WTC11 (cell line): ENCODE measurements around the gene NAA16. TPM values are rescaled to one million over a fixed set of nuclear protein-coding genes. Genes with fewer than 3 reads are reported as not detected.

Experiments used
- ATAC-seq: fragments of 200-7000 bp; cut with Tn5 transposase; 2 replicates; pipeline ENCODE4 v1.10.0; 2021; ENCODE audit warnings: mild to moderate bottlenecking, moderate library complexity
- CTCF ChIA-PET: fragments of 300-600 bp; sonication (Branson Sonifier 250); formaldehyde crosslinking; loops from one replicate; lab custom pipeline; 2021; ENCODE audit warnings: antibody characterized with exemption; lab: Charles Lee
- POLR2A ChIA-PET: fragments of 350-600 bp; sonication (Branson Sonifier 250); formaldehyde crosslinking; loops from one replicate; lab custom pipeline; 2021; ENCODE audit warnings: antibody characterized with exemption; lab: Charles Lee
- DNase-seq: peaks from one replicate; pipeline ENCODE4 v3.0.0; 2021; ENCODE audit warnings: low spot score
- H3K27ac Mint-ChIP-seq: 2 replicates; pipeline ENCODE4 v1.8.0; 2021; ENCODE audit warnings: mixed read lengths
- H3K27me3 Mint-ChIP-seq: 2 replicates; pipeline ENCODE4 v1.8.0; 2021; ENCODE audit warnings: low read depth, mild to moderate bottlenecking, moderate library complexity, mixed read lengths
- H3K36me3 Mint-ChIP-seq: 2 replicates; pipeline ENCODE4 v1.8.0; 2021; ENCODE audit warnings: mixed read lengths
- H3K4me1 Mint-ChIP-seq: 2 replicates; pipeline ENCODE4 v1.8.0; 2022; ENCODE audit warnings: mixed read lengths
- H3K4me3 Mint-ChIP-seq: 2 replicates; pipeline ENCODE4 v1.8.0; 2021; ENCODE audit warnings: mild to moderate bottlenecking, moderate library complexity, mixed read lengths
- H3K9me3 Mint-ChIP-seq: 2 replicates; pipeline ENCODE4 v1.8.0; 2021; ENCODE audit warnings: mixed read lengths
- E2F1 ChIP-seq: sonication (generic); formaldehyde crosslinking; IDR thresholded peaks from 2 replicates; pipeline ENCODE4 v1.8.0; 2022; ENCODE audit warnings: mild to moderate bottlenecking, missing genetic modification reagents
- ELF4 ChIP-seq: sonication (generic); formaldehyde crosslinking; IDR thresholded peaks from 2 replicates; pipeline ENCODE4 v1.8.1; 2022; ENCODE audit warnings: low read depth, mild to moderate bottlenecking, moderate library complexity, missing genetic modification reagents
- EMX1 ChIP-seq: fragments of 250-450 bp; sonication (Bioruptor Pico); IDR thresholded peaks from 2 replicates; pipeline ENCODE4 v1.8.0; 2021; ENCODE audit warnings: mild to moderate bottlenecking
- FOXK1 ChIP-seq: sonication (generic); formaldehyde crosslinking; IDR thresholded peaks from 2 replicates; pipeline ENCODE4 v1.8.0; 2022; ENCODE audit warnings: mild to moderate bottlenecking, moderate library complexity, missing genetic modification reagents
- GABPB1 ChIP-seq: sonication (generic); formaldehyde crosslinking; IDR thresholded peaks from 2 replicates; pipeline ENCODE4 v1.8.1; 2023; ENCODE audit warnings: mild to moderate bottlenecking, missing genetic modification reagents
- IRF2 ChIP-seq: sonication (generic); formaldehyde crosslinking; IDR thresholded peaks from 2 replicates; pipeline ENCODE4 v1.8.0; 2022; ENCODE audit warnings: low read depth, missing genetic modification reagents, borderline replicate concordance
- MLX ChIP-seq: sonication (generic); formaldehyde crosslinking; IDR thresholded peaks from 2 replicates; pipeline ENCODE4 v1.8.1; 2023; ENCODE audit warnings: mild to moderate bottlenecking, missing genetic modification reagents, moderate library complexity
- NFATC4 ChIP-seq: fragments of 250-450 bp; sonication (Bioruptor Pico); IDR thresholded peaks from 2 replicates; pipeline ENCODE4 v1.9.0; 2021; ENCODE audit warnings: mild to moderate bottlenecking
- NFE2L1 ChIP-seq: sonication (generic); formaldehyde crosslinking; IDR thresholded peaks from 2 replicates; pipeline ENCODE4 v1.8.1; 2023; ENCODE audit warnings: missing genetic modification reagents
- PRRX2 ChIP-seq: fragments of 250-450 bp; sonication (Bioruptor Pico); IDR thresholded peaks from 2 replicates; pipeline ENCODE4 v1.8.0; 2021; ENCODE audit warnings: mild to moderate bottlenecking
- SMAD3 ChIP-seq: sonication (generic); formaldehyde crosslinking; IDR thresholded peaks from 2 replicates; pipeline ENCODE4 v1.8.0; 2022; ENCODE audit warnings: missing genetic modification reagents, mild to moderate bottlenecking, borderline replicate concordance
- SOX15 ChIP-seq: fragments of 250-450 bp; sonication (Bioruptor Pico); IDR thresholded peaks from 2 replicates; pipeline ENCODE4 v1.9.0; 2021; ENCODE audit warnings: mild to moderate bottlenecking
- TEAD4 ChIP-seq: sonication (generic); formaldehyde crosslinking; IDR thresholded peaks from 2 replicates; pipeline ENCODE4 v1.8.0; 2022; ENCODE audit warnings: mild to moderate bottlenecking, missing genetic modification reagents
- ZMAT4 ChIP-seq: fragments of 250-450 bp; sonication (Bioruptor Pico); IDR thresholded peaks from 2 replicates; pipeline ENCODE4 v1.9.0; 2021; ENCODE audit warnings: mild to moderate bottlenecking
- ZNF138 ChIP-seq: sonication (generic); formaldehyde crosslinking; conservative IDR thresholded peaks from 2 replicates; pipeline ENCODE4 v1.8.1; 2022; ENCODE audit warnings: mild to moderate bottlenecking, moderate library complexity, missing genetic modification reagents
- ZNF219 ChIP-seq: sonication (generic); formaldehyde crosslinking; IDR thresholded peaks from 2 replicates; pipeline ENCODE4 v1.8.0; 2023; ENCODE audit warnings: missing genetic modification reagents, mild to moderate bottlenecking, borderline replicate concordance
- ZNF263 ChIP-seq: sonication (generic); formaldehyde crosslinking; IDR thresholded peaks from 2 replicates; pipeline ENCODE4 v1.8.1; 2022; ENCODE audit warnings: low read depth, mild to moderate bottlenecking, moderate library complexity, missing genetic modification reagents
- ZNF317 ChIP-seq: sonication (generic); formaldehyde crosslinking; IDR thresholded peaks from 2 replicates; pipeline ENCODE4 v1.8.1; 2023; ENCODE audit warnings: low read depth, mild to moderate bottlenecking, moderate library complexity, missing genetic modification reagents, borderline replicate concordance
- ZNF512 ChIP-seq: sonication (generic); formaldehyde crosslinking; IDR thresholded peaks from 2 replicates; pipeline ENCODE4 v1.8.1; 2022; ENCODE audit warnings: missing genetic modification reagents, borderline replicate concordance
- ZNF532 ChIP-seq: fragments of 250-450 bp; sonication (Bioruptor Pico); IDR thresholded peaks from 2 replicates; pipeline ENCODE4 v1.9.0; 2021; ENCODE audit warnings: mild to moderate bottlenecking, borderline replicate concordance
- ZNF671 ChIP-seq: fragments of 250-450 bp; sonication (Bioruptor Pico); IDR thresholded peaks from 2 replicates; pipeline ENCODE4 v1.8.0; 2021; ENCODE audit warnings: mild to moderate bottlenecking
- ZSCAN18 ChIP-seq: fragments of 250-450 bp; sonication (Bioruptor Pico); IDR thresholded peaks from 2 replicates; pipeline ENCODE4 v2.1.2; 2022; ENCODE audit warnings: mild to moderate bottlenecking, moderate library complexity
- total RNA-seq: library from RNA; stranded (reverse); gene quantifications from 3 replicates; pipeline ENCODE4 v1.2.3, GENCODE V29; 2021

Gene NAA16
- total RNA-seq, 1 experiment from 2014 or later = 32.5 TPM

DNA sequence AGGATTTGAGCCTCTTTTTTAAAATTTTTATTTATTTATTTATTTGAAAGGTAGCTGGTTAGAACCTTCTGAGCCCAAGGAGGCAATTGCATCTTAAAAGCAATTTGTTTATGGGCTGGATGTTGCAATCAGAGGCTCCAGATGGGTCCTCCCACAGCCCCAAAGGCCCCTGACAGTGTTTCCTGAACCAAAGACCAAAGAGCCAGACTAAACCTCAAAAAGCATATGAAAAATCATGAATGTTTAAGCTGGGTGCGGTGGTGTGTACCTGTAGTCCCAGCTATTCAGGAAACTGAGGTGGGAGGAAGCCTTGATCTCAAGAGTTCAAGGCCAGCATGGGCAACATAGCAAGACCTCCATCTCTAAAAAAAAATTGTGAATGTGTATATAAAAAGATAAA is 78.5 kb downstream of the NAA16 start (continued):
- TF ChIP-seq ZNF263 (no peak), E2F1 (CRISPR knock-in tag) (no peak)
- TF ChIP-seq, all 79 proteins: peak for 0

DNA sequence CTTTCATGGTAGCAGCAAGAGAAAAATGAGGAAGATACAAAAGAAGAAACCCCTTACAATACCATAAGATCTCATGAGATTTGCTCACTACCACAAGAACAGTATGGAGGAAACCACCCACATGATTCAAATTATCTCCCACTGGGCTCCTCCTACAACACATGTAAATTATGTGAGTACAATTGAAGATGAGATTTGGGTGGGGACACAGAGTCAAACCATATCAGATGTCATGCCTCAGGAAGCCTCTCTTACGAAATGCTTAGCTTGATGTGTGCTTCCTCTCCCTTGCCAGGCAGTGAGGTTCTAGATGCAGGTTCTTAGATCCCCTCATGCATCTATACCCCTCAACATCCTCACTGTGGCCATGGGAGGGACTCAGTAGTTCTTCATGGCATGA is 83.1 kb downstream of the NAA16 start:
- ATAC-seq (no peak), DNase-seq (no peak)
- H3K27ac Mint-ChIP-seq = no peak overlapping the region
- TF ChIP-seq TEAD4 (CRISPR knock-in tag) (no peak), FOXK1 (CRISPR knock-in tag) (no peak), GABPB1 (CRISPR knock-in tag) (no peak), ZSCAN18 (CRISPR knock-in tag) (no peak), ZNF317 (CRISPR knock-in tag) (no peak), ZNF532 (no peak), EMX1 (CRISPR knock-in tag) (no peak), ELF4 (CRISPR knock-in tag) (no peak), ZNF138 (CRISPR knock-in tag) (no peak), ZMAT4 (no peak), ZNF219 (CRISPR knock-in tag) (no peak), PRRX2 (CRISPR knock-in tag) (no peak), MLX (CRISPR knock-in tag) (no peak), NFATC4 (no peak), IRF2 (no peak), NFE2L1 (CRISPR knock-in tag) (no peak), ZNF671 (no peak), SOX15 (CRISPR knock-in tag) (no peak), SMAD3 (no peak), ZNF512 (CRISPR knock-in tag) (no peak)
- no peak overlapping the region for H3K4me3 Mint-ChIP-seq
- peaks cover 5% of the 10 kb centered on the region; the same call in 1 of the 2 replicates for H3K27me3 Mint-ChIP-seq
- no peaks in the 10 kb centered on the region for H3K4me1 Mint-ChIP-seq
- POLR2A ChIA-PET = no interaction called here
- no peaks in the 10 kb centered on the region for H3K36me3 Mint-ChIP-seq
- CTCF ChIA-PET = no interaction called here
- no peaks in the 10 kb centered on the region for H3K9me3 Mint-ChIP-seq
